SKM-1 (cell line): ENCODE data around the gene UQCC2.

Experiments
- DNase-seq: peaks from one replicate; lab custom pipeline; 2025; ENCODE audit not compliant: unreplicated experiment; lab: John Stamatoyannopoulos, UW

UQCC2 gene

DNA sequence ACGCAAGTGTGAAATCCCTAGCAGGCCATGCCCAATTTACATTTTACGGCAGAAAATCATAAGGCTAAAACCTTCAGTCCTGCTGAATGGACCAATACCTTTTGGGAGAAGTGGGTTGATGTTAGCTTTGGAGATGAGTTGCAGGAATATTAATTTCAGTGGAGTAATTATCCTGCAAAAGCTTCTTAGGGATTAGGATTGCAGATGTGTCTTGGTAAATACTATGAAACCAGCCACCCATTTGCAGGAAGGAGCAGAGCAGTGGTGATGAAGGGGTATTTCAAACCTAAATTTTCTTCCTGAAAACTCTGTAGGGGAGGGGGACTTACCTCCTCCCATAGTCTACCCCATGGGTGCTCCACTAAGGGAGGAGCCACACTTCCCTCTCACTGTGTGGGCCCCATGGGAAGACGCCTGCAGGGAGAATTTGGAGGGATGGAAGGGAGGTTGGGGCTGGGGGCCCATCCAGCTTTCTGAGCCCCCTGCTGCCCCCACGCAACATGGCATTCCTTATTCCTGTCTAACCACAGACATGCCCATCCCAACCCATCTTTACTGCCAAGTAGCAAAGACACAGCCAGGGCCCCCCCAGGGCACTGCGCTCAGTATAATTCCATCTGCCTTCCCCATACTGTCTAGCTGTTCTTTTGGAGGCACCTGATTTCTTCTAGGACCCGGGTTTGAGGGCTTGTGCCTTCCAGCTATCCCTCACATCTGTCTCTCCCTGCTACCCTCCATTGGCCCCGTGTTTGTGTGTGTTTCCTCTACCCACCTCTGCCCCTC, 14.6 kb upstream of the UQCC2 start:
- no peak for DNase-seq

GRCh38 chr6:33725222-33725621, 13.7 kb upstream of the UQCC2 start:
- DNase-seq, result no peak

- DNase-seq, result no peak
Measured at GRCh38 chr6:33724102-33725023, 12.9 kb upstream of the UQCC2 start.

DNA sequence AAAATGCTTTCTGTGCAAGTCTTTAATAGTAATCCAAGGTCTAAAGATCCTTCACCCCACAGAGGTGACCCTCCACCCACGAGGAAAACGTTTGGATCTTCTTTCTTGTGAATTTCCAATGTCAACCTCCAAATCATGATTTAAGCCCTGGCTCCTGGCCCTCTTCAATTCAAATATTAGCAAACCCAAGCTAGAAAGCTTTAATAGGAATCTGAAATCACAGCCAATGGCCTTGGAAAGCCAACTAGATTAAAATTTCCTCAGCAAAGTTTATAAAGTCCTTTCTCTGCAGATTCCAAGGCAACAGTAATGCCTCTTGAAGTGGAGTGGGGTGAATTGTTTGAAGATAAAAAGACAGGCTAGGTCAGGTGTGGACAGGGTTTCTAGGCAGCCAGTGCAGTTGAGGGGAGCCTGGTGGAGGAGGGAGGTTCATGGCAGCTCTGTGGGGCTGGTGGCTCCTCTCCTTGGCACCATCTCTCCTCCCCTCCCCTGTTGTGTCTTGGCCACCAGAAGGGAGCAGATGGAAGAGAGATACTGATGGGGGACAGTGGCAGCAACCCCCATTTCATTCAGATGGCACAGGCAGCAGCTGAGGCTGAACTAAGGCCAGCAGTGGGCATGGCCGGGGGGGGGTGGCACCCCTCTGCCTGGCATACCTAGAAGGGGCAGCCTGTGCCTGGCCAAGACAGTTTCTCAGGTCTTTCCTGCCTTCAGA, 12.0 kb upstream of the UQCC2 start:
- DNase-seq, result no peak

GRCh38 chr6:33722103-33722623, 10.7 kb upstream of the UQCC2 start:
- no peak for DNase-seq

- no peak for DNase-seq
Measured at GRCh38 chr6:33721508-33721907, 10.0 kb upstream of the UQCC2 start.

DNA sequence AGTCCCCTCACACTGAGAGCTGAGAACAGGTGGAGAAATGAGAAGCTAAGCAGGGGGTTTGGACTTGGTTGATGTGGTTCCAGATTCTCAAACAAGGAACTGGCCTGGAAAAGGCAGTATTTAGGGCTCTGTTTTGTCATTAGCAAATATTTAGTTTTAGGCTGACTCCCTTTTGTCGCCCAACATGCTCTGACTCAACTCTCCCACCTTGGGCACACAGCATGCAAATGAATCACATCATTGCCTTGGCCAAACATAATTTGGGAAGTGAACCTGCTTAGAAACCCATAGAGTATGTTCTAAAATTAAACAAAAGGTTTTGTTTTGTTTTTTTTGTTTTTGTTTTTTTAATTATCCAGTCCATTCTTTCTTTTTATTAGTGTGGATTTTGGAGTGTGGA, 9.5 kb upstream of the UQCC2 start:
- no peak for DNase-seq

GRCh38 chr6:33719326-33719987, 8.0 kb upstream of the UQCC2 start:
- DNase-seq, result no peak

DNA sequence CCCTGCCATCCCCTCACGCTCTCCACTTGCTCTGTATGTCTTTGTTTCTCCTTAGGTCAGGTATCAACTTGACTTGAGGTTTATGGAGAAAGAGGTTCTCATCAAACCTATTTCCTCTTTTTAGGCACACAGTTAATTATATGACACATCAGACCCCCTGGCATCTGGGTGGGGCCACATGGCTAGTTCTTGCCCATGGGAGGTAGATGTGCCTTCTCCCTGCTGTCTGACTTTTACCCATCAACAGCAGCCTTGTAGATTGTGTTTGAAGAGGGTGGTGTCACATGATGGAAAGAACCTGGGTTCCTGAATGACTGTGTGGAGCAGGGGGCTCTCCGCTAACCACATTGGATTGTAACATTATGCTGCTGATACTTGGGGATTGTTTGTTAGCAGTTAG, 7.2 kb upstream of the UQCC2 start:
- peak; percentile 7 for DNase-seq

- no peak for DNase-seq
Measured at GRCh38 chr6:33717934-33718455, 6.5 kb upstream of the UQCC2 start.

GRCh38 chr6:33716890-33717632, 5.6 kb upstream of the UQCC2 start:
- DNase-seq, result no peak

GRCh38 chr6:33716379-33716778, 4.9 kb upstream of the UQCC2 start:
- no peak for DNase-seq

DNA sequence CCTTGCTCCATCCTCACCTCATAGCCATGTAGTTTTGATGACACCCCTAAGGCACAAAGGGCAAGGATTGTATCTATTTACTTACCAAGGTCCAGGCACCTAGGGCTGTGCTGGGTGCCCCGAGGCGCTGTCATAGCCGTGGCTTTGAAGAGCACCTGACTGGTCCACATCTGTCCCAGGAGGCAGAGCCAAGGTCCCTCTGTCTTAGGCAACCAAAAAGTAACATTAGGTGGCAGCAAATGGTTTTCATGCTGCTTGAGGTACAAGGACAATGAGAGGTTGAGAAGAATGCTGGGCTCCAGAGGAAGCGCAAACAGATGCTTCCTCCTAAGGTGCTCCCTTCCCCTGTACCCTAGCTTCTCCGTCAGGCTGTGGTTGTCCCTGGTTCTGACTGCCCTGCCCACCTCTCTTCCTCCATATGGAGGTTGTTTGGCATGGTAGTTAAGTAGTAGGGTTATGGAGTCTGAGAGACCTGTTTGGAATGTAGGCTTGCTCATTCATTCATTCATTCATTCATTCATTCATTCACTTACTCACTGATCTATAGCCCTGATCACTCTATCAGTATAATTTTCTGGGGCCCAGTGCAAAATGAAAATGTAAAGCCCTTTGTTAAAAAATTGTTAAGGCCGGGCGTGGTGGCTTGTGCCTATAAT, 3.0 kb upstream of the UQCC2 start:
- no peak for DNase-seq

DNA sequence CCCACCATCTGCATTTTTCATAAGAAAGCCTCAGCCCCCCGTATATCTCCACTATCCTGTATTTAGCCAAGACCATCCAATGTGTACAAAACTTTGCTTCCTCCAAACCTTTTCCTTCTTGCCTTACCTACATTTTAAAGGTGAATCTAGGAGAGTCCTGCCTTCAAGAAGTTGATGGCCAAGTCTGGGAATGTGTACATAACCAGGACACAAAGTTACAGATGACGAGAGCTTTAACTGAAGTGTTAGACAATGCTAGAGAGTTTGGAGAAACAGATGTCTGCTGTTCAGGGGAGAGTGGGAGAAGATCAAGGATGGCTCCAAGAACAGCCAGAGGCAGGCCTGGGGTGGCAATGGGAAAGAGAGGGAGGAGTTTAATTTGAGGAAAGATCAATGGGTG, 2.3 kb upstream of the UQCC2 start:
- no peak for DNase-seq

GRCh38 chr6:33712914-33713313, 1.4 kb upstream of the UQCC2 start:
- no peak for DNase-seq

DNA sequence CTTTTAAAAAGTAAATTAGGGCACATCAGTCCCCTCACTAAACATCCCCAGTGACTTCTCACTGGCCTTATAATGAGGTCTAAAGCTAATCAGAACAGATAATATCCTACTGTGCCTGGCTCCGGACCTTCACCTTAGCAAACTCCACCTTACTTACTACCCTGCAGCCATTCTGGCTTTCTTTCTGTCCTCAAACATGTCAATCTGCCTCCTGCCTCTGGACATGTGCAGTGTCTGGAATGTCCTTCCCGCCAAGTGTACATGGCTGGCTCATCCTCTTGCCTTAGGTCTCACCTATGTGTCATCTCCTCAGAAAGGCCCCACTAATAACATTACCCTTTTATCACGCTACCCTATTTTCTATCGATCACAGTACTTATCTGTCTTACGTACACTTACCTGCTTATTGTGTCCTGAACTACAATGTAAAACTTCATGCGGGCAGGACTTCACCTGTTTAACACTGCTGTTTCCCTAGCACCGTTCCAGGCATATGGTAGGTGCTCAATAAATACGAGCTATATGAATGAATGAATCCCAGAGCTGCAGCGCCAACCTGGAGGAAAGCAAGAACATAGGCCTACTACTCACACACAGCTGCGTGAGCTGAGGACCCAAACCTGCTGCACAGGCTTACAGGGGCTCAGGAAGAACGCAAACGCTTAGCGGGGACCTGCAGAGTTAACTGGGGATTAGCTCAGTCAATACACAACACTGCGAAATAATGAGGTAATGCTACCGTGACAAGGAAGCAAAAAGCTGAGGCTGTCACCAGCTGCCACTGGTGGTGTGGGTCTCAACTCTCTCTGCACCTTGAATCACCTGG, 991 bp downstream of the UQCC2 start:
- DNase-seq, result no peak

GRCh38 chr6:33709605-33710295, 1.8 kb downstream of the UQCC2 start:
- DNase-seq, result no peak
